Left renal pelvis (tissue), 4 donors: ENCODE results near the gene LRPAP1. TPM values are rescaled to one million over a fixed set of nuclear protein-coding genes. Genes with fewer than 3 reads are reported as not detected.
"Not testable (repeated sequence)": the region's sequence is repeated elsewhere in the genome, so short reads cannot be mapped to it uniquely, and the experiment has no call there.

Experiments used
- DNase-seq, 4 donors: peaks; one replicate each; pipeline ENCODE4 v3.0.0-alpha.2; 2013; ENCODE audit warnings: low read depth in 4 of 4, low spot score in 3 of 4
- polyA plus RNA-seq, 4 donors: library from polyadenylated mRNA; unstranded; fragments of 120-200 nt; gene quantifications; one replicate each; pipeline ENCODE4 v1.2.1, GENCODE V29; 2013; ENCODE audit not compliant: insufficient read length in 4 of 4

Gene LRPAP1
- polyA plus RNA-seq, 4 donors = 113 to 264 (median 178) TPM

DNA sequence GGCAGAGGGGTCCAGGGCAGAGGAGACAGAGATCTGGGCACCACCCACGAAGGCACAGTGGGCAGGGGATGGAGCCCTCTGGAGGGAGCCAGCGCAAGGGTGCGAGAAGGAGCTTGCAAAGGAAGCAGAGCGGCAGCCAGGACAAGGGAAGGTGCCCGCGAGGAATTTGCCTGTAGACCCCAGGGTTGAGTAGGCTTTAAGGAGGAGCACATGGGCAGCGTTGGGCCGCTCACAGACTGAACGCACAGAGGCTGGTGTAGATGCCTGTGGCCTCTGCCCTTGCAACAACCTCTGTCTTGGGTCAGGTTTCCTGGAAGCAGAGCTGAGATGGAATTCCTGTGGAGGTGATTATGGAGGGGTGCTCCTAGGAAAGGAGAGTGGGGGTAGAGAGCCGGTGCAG is 3.6 kb upstream of the LRPAP1 start:
- DNase-seq = not testable (repeated sequence)

DNA sequence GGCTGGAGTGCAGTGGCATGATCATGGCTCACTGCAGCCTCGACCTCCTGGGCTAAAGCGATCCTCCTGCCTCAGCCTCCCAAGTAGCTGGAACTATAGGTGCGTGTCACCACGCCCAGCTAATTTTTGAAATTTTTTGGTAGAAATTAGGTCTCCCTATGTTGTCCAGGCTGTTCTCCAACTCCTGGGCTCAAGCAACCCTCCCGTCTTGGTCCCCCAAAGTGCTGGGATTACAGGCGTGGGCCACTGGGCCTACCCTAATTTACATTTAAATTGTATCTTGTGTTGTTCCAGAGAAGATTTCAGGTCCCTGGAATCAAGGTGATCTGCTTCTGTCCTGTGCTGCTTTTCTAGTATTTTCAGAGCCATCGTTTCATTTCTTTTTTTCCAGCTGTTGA is 1.2 kb upstream of the LRPAP1 start:
- DNase-seq = no peak

DNA sequence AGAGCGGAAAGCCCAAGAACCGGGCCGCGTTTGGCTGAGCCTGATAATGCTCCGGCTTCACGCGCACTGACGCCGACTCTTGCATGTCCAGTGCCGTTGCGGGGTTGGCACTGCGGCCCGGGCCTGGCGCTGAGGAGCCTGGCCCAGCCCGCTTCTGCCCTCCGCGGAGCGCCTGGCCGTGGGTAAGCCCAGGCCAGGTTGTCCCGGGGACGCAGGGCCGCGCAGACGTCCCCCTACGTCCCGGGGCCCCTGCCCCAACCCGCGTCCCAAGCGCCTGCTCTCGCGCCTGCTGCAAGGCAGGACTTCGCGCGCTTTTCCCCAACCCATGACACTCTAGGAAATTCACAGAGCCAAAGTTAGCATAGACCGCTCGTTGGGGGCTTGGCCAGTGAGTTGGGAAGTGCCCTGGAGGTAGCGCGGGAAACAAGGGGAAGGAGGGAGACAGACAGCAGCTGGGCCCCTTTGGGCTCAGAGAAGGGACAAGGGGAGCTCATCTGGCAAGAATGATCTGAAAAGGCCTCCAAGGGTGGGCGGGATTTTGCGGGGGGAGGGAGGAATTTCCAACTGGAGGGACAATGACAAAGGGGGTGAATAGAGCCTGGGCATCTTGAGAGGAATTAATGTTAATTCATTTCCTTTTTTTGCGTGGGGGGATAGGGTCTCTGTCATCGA is 665 bp upstream of the LRPAP1 start:
- DNase-seq = no peak

DNA sequence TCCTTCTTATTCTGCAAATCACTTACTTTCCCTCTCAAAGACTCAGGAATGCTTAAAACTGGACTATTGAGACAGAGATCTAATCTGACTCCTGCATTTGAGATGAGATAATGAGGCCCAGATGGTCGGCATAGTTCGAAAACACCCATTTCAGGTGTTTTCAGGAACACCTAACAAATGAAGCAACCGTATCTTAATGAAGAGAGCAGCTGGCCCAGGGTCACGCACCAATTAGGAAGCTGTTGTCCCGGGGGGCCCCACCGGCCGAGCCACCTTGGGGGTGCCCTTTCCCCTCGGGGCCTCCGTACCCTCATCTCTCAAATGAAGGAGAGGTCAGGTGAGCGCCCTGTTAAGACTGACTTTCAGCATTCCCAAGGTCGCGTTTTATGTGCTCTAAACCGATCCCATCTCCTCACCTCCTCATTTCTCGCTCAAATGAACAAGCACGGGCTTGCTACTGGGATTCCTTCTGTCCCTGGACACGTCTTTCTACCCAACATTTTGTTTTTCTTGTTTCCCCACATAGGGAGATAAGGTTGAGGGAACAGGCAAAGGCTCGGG is 824 bp downstream of the LRPAP1 start:
- no peak for DNase-seq

DNA sequence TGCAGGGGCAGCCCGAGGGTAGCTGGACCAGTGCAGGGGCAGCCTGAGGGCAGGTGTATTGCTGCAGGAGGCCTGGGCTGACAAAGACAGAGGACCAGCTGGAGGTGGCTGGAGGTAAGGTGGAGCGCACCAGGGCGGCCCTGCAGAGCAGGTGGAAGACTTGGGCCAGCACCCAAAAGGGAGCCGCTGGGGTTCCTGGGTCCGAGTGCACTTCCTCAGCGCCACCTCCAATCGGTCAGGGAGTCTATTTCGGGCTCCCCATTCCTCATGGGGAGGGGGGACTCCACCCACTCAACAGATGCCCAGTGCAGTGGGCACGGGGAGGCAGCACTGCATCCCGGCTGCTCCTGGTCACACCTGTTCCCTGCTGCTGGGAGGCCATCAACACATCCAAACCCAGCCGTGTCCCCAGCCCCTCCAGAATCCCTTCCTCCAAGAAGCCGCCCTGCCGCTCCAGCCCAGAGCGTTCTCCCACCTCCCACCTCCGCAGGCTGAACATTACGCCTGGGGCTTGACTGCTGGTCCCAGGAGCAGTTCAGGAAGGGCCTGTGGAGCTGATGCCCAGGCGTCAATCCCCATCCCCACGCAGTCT is 1.5 kb downstream of the LRPAP1 start:
- no peak for DNase-seq

DNA sequence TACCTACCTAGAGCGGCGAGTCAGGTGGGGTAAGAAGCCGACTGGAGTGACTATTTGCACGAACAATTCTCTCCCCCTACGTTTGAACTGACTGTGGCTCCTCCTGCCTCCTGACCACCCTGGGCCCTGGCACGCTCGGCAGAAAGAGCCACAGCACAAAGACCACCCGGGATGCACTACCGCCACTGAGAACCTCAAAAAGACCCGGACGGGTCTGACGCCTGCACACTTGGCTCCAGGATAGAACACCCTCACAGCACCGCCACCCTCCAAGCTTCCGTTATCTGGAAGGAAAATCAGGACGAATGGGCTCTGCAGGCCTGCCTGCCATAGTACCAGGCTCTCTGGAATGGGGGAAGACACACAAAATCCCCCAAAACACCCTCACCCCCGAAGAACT is 2.2 kb downstream of the LRPAP1 start:
- no peak for DNase-seq

DNA sequence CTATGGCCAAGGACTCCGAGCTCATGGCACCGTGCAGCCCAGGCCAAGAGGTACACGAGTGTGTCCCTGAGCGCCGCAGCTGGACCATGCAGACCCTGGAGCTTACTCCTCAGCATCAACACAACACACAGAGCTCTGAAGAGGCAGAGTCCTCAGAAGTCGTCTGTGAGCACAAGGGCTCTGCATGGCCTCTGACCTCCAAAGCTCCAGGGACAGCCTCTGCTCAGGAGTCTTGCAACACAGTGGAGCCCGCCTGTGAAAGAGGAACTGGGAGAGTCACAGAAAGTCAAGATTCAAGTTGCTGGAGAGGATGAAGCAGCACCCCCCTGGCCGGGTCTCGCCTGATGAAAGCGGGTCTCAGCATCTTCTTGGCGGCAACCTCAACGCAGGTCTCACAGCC is 2.9 kb downstream of the LRPAP1 start:
- DNase-seq = no peak

DNA sequence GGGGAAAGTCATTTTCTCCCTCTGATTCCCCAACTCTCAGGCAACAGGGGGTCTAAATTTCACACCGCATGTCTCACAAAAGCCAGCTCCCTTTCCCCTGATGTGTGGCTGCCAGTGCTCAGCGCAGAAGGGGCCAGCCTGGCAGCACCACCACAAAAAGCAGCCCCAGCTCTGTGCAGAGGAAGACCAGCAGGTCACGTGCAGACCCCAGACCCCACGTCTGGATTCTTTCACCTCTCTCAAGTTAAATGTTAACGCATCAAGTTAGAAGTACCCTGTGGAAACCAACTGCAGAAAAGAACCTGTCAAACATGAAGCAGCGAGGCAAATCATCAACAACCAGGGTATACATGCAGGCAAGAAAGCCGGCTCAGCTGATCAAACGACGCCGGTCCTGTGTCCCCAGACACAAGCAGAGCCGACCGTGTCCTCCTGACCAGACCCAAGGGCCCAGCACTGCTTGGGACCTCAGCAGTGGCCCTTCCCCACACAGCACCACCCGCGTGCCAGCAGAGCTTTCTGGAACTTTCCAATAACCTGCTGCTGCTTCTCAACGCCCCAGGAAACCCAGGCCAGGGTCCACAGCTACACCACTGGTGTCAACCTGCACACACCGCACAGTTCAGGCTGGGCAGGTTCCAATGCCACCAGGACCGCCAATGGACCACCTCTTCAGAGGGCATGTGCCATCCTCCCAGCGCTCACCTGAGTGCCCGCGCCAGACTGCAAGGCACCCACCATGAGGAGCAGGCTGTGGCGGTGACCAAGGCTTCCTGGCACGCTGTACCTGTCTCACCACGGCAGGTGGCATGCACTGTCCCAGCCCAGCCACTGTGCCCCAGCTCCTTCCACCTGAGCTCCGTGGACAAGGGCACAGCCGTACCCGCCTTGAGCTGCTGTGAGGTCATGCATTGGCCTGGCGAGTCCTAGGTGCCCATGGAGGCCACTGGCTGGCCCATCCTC is 4.0 kb downstream of the LRPAP1 start:
- no peak for DNase-seq

DNA sequence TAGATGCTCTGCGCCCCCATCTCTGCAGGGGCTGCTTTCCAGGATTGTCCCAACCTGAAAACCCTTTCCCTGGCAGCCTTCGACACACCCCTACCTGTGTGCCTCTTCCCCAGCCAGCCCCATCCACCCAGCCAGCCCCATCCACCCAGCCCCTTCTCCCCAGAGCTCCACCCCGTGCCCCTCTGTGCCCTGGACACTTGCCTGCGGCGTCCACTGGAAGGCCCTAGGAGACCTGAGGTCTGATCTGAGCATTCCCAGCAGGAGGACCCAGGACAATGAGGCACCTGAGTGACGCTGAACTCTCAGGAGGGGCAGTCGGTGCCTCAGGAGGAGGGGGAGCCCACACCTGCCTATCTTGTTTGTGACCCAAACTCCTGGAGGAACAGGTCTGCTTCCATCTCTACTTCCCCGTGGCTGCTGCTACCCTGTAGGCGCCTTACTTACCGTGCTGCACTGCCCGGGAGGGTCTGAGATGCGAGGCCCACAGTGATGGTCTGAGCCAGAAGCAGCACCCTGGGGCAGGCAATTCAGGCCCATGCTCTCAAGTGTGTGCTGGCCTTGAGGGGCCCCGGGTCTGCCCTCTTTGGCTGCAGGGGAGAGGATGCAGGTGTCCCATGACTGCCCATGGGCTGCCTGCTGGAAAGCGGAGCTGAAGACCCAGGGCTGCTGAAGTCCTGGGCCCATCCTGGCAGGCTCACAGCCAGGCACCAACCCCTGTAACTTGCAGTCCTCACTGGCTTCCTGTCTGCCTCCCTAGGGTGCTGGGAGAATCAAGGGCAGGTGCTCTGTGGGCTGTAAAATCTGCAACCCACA is 4.9 kb downstream of the LRPAP1 start:
- DNase-seq = no peak

DNA sequence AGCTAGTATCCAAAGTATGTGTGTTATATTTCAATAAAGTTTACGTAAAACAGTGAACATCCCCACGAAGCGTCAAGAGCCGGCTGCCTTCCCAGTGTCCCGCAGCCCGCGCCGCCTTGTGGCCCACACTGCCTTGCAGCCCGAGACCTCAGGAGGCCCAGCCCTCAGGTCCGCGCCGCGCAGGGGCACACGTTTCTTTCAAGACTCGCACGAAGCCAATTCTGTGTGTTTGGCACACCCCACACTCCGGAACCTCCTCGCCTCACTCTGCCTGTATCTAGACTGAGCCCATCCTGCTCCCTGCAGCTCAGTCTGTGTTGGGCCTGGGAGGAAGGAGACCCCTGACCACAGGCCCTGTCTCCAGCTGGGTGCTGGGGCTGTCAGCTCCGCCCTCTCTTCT is 5.8 kb downstream of the LRPAP1 start:
- DNase-seq = no peak

DNA sequence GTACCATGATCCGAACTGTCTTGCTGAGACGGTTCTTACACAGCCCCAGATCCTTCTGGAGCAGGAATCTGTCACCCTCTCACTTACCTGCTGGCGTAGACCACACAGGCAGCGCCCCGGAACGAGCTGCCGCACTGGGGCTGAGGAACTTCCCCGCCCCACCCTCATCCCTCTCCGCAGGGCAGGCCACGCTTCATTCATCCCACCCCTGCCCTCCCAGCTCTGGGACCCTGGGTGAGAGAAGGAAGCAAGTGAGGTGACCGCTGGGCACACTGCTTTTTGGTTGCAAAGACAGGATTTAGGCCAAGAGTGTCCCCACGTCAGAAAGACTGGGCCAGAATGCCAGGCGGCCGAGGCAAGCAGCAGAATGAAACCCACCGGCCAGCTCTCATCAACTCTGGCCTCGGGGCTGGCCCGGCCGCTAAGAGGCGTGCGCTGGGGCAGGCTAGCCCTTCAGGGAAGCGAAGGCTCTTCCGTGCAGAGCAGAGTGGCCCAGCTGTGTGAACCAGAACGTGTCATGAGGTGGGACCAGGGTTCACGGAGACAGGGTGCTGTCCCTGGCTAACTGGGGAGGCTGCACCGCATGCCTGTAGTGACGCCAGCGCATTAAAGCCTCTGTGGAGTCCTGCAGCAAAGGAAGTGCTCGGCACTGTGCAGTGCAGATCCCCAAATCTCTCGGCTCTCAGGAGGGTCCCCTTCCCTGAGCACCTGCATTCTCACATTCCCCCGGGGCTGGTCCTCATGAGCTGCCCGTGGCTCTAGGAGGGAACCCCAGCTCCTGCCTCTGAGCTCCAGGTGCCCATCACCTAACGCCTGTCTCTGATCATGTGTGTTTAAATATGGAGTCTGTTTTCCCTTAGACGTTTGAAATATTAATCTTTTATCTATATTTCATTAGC is 6.4 kb downstream of the LRPAP1 start:
- no peak for DNase-seq

DNA sequence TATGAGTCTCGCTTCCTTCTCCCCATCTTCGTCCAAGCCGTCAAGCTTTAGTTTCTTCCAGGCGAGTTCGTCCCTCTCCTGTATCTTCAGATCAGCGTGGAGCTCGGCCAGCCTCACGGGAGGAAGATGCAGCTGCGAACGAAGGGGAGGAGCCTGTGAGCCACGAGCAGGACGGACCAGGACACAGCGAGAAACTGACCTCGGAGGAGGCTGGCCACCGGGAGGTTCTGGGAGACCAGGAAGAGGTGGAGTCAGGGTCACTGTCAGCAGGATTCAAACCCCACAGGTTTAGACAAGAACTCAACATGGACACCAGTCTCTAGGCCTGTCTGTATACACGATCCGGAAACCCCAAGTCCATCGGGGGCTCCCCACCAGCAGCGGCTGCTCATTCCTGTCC is 7.3 kb downstream of the LRPAP1 start:
- DNase-seq = no peak

DNA sequence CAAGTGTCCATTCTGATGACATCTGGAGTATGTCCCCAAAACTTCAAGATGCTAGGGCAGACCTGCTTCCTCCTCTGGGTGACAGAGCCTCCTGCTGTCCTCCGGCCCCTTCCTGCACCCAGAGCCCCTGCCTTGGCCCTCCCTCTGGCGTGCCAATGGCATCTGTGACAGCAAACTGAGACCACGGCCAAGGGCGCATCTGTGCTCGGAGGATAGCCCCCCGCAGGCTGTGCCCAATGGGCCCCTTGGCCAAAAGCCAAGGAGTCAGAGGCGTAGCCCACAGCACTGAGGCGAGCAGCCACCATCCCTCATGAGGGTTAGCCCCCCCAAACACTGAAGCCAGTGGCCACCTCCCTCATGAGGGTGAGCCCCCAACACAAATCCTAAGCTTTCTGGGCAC is 7.9 kb downstream of the LRPAP1 start:
- no peak for DNase-seq

DNA sequence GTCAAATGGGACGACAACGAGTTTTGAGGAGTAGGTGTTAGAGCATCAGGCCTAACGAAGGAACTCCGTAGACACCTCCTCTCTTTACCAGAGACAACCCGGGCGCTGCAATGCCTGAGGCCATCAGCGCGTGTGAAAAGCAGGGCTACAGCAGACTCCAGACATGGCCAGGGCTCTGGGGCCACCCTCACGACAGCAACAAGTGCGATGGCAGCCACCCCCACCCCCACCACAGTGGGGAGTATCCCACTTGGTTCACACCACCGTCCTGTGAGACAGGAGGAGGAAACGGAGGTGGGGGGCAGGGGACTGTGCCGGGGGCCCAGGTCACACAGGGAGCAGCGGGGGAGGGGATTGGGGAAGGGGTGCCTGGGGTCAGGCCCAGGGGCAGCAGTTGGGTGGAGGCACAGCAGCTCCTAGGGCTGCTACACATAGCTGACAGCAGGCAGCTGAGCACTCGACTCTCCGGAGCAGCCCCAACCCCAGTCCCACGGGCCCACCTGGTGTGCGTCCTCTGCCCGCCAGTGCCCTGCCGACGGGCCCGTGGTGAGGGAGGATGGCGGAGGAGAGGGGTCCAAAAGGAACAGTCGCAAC is 8.5 kb downstream of the LRPAP1 start:
- DNase-seq = no peak

DNA sequence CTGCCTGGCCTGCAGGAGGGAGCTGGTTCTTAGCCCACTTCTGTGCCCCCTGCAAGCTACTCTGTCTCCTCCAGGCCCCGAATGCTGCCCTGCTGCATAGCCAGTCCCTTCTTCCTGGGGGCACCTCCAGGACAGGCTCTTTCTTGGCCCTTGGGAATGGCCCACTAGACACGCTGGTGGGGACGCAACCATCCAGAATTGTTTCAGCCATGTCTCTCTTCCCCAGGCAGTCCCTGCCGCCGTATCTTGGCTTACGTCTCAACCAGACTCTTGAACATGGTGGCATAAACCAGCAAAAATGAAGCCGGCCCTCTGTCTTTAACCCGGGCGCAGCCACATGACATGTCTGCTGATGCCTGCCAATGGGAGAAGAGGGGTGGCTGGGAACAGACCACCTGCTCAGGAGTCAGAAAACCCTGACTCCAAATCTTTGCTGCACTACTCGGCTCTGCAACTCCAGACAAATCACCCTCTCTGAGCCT is 9.0 kb downstream of the LRPAP1 start:
- no peak for DNase-seq

DNA sequence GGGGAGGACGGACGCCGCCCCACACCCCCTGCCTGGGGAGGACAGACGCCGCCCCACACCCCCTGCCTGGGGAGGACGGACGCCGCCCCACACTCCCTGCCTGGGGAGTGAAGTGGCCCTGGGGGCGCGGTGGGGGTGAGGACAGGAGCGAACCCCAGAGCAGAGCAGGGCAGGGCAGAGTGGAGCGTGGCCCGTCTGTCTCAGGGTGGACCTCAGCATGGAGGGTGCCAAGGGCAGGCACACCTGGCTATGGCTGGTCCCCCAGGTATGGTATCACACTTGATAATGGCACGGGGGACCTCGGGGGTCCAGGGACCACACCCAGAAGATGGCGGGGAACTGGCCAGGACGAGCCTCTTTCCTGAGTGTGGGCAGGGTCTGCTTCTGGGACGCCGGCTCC is 9.6 kb downstream of the LRPAP1 start:
- DNase-seq = no peak

DNA sequence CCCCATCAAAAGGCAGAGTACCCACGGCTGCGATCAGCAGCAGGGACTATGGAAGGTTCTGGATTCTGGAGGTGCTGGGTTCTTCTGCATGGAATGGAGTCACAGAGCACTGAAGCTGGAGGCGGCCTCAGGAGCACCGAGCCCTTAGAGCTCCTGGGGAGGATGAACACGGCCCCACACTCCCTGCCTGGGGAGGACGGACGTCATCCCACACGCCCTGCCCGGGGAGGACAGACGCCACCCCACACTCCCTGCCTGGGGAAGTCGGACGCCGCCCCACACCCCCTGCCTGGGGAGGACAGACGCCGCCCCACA is 9.9 kb downstream of the LRPAP1 start:
- no peak for DNase-seq

DNA sequence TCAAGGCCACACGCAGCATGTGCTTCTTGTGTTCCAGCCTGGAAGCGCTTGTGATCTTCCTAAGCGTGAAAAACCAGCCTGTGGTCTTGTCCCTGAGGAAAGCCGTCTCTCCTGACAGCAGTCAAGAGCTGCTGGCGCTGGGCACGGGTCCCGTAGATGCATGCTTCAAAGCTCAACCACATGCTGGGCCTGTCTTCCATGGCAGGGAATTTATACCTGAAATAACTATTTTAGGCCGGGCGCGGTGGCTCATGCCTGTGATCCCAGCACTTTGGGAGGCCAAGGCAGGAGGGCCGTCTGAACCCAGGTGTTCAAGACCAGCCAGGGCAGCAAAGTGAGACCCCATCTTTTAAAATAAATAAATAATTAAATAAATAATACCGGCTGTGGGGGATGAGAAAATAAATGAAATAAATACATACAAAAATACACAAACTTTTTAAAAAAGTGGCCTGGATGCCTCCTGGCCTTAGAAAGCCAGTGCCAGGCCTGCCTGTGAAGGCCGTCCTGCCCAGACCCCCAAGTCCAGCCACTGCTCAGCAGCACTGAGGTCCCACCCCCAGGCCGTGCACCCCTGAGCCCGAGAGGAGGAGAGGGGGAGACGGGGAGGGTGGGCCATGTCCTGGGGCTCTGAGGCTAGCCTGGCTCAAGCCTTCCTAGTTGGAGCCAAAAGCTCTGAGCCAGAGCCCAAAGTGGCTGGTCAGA is 10.4 kb downstream of the LRPAP1 start:
- no peak for DNase-seq
